ENCODE results near the gene TMEM120B. TPM values are rescaled to one million over a fixed set of nuclear protein-coding genes. Genes with fewer than 3 reads are reported as not detected.
A peak's percentile ranks its signal among the peaks of the same experiment; 100 is the strongest.

Gene TMEM120B
- total and polyA plus RNA-seq, 2 of the 13 experiments (the other 11 are each of a cell fraction or from before 2014, with no cell fraction given): 7.1 to 12.9 TPM

GRCh38 chr12:121795034-121795968, 82.7 kb downstream of the TMEM120B start (continued):
- TF ChIP-seq PRDM10 (CRISPR knock-in tag; IDR thresholded peaks at IDR 0.05; ENCODE audit: low read depth) (no peak), ZNF256 (CRISPR knock-in tag; conservative IDR thresholded peaks at IDR 0.05) (no peak), MAFK (conservative IDR thresholded peaks at IDR 0.05 in 1 of 2, IDR thresholded peaks at IDR 0.05 in 1 of 2; ENCODE audit: low read length in 2 of 2) (peak; percentile 67 to 89), TFDP2 (CRISPR knock-in tag; IDR thresholded peaks at IDR 0.05) (no peak; the same call in 1 of the 2 replicates), RBM39 (IDR thresholded peaks at IDR 0.05; ENCODE audit: low read depth, low read length, poor library complexity, severe bottlenecking) (no peak), ZFX (CRISPR knock-in tag; IDR thresholded peaks at IDR 0.05; ENCODE audit: low read depth) (no peak), KAT8 (CRISPR knock-in tag; IDR thresholded peaks at IDR 0.05) (no peak; the same call in 1 of the 2 replicates), EEA1 (CRISPR knock-in tag; IDR thresholded peaks at IDR 0.05; ENCODE audit: borderline replicate concordance) (no peak), BATF2 (CRISPR knock-in tag; IDR thresholded peaks at IDR 0.05) (no peak), MAF1 (CRISPR knock-in tag; IDR thresholded peaks at IDR 0.05; ENCODE audit: borderline replicate concordance) (0 out of 2 replicates have a peak, but pooled peaks have one; percentile 59), ZNF468 (CRISPR knock-in tag; IDR thresholded peaks at IDR 0.05) (peak; percentile 82; the same call in 1 of the 2 replicates), HOXA3 (CRISPR knock-in tag; IDR thresholded peaks at IDR 0.05) (peak; percentile 64; the same call in 1 of the 2 replicates), ZNF124 (CRISPR knock-in tag; IDR thresholded peaks at IDR 0.05) (no peak), DPF2 (CRISPR knock-in tag; IDR thresholded peaks at IDR 0.05; ENCODE audit: borderline replicate concordance, low read depth) (no peak), ERF (CRISPR knock-in tag; IDR thresholded peaks at IDR 0.05) (no peak), SP5 (CRISPR knock-in tag; IDR thresholded peaks at IDR 0.05; ENCODE audit: borderline replicate concordance, low read depth) (no peak), MLLT10 (CRISPR knock-in tag; IDR thresholded peaks at IDR 0.05) (no peak), ZNF260 (CRISPR knock-in tag; IDR thresholded peaks at IDR 0.05; ENCODE audit: borderline replicate concordance, low read depth) (no peak), ZNF556 (CRISPR knock-in tag; IDR thresholded peaks at IDR 0.05; ENCODE audit: borderline replicate concordance) (0 out of 2 replicates have a peak, but pooled peaks have one; percentile 15), ZNF629 (CRISPR knock-in tag; conservative IDR thresholded peaks at IDR 0.05) (peak; percentile 84), ZBTB20 (CRISPR knock-in tag; IDR thresholded peaks at IDR 0.05; ENCODE audit: borderline replicate concordance, low read depth) (no peak), ZNF251 (CRISPR knock-in tag; IDR thresholded peaks at IDR 0.05) (no peak), ZNF784 (CRISPR knock-in tag; IDR thresholded peaks at IDR 0.05; ENCODE audit: borderline replicate concordance) (no peak)
